ENCODE results near the gene ADARB1. TPM values are rescaled to one million over a fixed set of nuclear protein-coding genes. Genes with fewer than 3 reads are reported as not detected.

Gene ADARB1
- total and polyA plus RNA-seq, 12 donors, result 7.2 to 21.6 (median 16.1) TPM

DNA sequence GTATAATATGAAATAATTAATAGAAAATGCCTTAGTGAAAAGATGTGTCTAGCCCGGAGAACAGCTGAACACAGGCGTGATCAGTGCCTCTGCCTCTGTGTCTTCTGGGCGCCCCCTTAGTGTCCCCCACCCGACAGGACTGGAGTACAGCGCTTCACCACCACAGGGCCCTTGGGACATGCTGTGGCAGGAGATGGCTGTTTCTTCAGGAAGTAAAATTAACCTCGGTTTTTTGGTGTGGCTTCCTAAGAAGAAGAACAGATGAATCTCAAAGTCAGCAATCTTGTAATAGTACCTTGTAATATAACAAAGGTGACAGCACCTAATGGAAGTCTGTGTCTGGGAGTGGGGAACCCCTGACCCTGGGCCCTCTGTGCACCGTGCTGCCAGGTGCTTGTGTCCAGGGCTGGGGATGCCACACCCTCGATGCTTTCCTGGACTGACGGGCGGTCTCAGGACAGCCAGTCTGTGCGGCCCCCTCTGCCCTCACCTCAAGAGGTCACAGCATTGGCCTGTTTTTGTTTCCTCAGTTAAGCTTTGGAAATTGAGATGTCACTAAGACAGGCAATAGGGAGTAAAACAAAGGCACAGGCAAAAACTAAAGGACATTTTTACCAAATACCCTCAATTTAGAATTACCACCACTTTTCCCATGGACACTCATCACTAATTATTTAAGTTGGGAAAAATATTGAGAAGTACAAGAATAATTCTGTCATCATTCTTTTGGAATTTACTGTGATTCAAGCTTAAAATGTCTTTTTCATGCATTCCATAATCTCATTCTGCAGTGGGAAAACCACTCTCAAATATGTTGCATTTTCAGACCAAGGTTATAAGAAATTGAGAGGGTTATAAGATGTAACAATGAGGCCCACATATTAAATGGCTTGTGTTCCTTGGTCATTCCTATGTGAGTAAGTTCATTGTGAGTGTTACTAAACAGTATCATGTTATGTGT, 79.3 kb downstream of the ADARB1 start:
- Histone ChIP-seq H3K4me1 (replicated peaks in 1 of 2) (peaks cover 0 to 12% of the 10 kb centered on the region in 2 donors), H3K36me3 (replicated peaks in 1 of 2) (no peaks in the 10 kb centered on the region), H3K27ac (peak overlapping the region in 1 of 5 donors; percentile 34), H3K27me3 (no peaks in the 10 kb centered on the region), H3K9me3 (replicated peaks in 1 of 3) (no peaks in the 10 kb centered on the region), H3K4me3 (no peak overlapping the region)
- TF ChIP-seq POLR2A (IDR thresholded peaks at IDR 0.05), result no peak
- no peak for TF ChIP-seq CTCF (IDR thresholded peaks at IDR 0.05)
- peak in 1 of 7 donors; percentile 51 for DNase-seq
- intact Hi-C loops (cut with DNase I), result no loop called here
- 70 to 80% (median 71%) methylated on average over 11 of the region's 11 CpGs for WGBS, 4 donors

DNA sequence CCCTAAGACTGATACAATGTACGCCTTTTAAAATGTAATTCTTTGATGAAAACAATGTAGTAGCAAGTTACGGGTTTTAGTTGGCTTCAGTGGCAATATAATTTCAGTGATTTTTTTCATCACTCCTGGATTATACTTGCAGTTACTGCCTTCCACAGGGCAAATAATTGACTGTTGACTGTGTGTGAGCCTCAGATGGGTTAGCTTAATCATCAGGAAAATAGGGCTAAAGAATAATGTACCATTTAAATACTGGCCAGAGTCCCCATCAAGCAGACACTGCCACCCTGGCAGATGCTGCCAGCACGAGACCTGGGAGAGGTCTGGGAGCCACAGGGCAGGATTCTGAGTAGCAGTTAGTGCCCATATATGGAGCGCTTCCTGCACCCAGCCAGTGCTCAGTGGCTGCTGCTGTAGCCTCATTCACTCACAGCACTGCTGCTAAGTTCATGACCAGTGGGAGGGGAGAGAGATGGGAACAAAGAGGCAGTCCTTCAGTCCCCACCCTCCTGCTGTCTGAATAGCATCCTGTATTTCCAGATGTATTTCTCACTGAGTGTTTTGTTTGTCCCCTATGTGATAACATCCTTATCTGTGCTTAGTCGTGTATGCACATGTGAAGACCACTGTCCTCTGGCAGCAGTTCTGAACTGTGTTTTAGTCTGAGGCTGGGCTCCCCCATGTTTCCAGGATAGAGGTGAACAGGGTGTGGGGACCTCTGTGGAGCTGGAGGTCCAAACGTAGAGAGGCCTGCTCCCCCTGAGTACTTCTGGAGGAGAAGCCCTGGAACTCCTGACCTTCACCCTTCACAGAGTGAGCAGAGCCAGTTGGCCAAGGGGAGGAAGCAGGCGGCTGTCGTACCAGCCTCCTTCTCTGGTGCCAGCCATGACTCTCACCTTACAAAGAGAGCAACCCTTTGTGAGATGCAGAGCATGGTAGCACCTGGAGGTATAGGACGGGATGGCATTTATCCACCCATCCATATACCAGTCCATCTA, 80.4 kb downstream of the ADARB1 start:
- Histone ChIP-seq H3K4me3 (no peak overlapping the region), H3K27ac (peak overlapping the region in 2 of 5 donors; percentile 63), H3K9me3 (replicated peaks in 1 of 3) (no peaks in the 10 kb centered on the region), H3K27me3 (no peaks in the 10 kb centered on the region), H3K36me3 (replicated peaks in 1 of 2) (no peaks in the 10 kb centered on the region), H3K4me1 (replicated peaks in 1 of 2) (peaks cover 0 to 12% of the 10 kb centered on the region in 2 donors)
- peak in 1 of 7 donors; percentile 89 for DNase-seq
- intact Hi-C loops (cut with DNase I), result no loop called here
- no peak for TF ChIP-seq POLR2A (IDR thresholded peaks at IDR 0.05)
- TF ChIP-seq CTCF (IDR thresholded peaks at IDR 0.05), result no peak
- 78 to 82% (median 81%) methylated on average over 8 to 9 of the region's 9 CpGs for WGBS, 4 donors

DNA sequence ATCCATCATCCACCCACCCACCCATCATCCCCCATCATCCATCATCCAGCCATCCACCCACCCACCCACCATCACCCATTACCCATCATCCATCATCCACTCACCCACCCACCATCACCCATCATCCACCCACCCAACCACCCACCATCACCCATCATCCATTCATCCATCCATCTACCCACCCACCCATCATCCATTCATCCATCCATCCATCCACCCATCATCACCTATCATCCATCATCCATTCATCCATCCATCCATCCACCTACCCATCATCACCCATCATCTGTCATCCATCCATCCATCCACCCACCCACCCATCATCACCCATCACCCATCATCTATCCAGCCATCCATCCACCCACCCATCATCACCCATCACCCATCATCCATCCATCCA, 81.5 kb downstream of the ADARB1 start:
- DNase-seq, result peak in 1 of 7 donors; percentile 48

More for the DNA sequence above, 81.5 kb downstream of the ADARB1 start:
- no peak overlapping the region for H3K4me3 ChIP-seq
- H3K36me3 ChIP-seq (replicated peaks in 1 of 2), result no peaks in the 10 kb centered on the region
- TF ChIP-seq CTCF (IDR thresholded peaks at IDR 0.05), result no peak
- no peak for TF ChIP-seq POLR2A (IDR thresholded peaks at IDR 0.05)
- no peaks in the 10 kb centered on the region for H3K9me3 ChIP-seq (replicated peaks in 1 of 3)
- intact Hi-C loops (cut with DNase I), result no loop called here
- no peaks in the 10 kb centered on the region for H3K27me3 ChIP-seq
- no peak overlapping the region for H3K27ac ChIP-seq
- peaks cover 0 to 12% of the 10 kb centered on the region in 2 donors for H3K4me1 ChIP-seq (replicated peaks in 1 of 2)
